NOMO-1 (cell line): ENCODE measurements around the gene SSBP2.

Source experiments
- DNase-seq, 2 experiments: peaks; one replicate each; lab custom pipeline; 2025; ENCODE audit not compliant: unreplicated experiment in 2 of 2; lab: John Stamatoyannopoulos, UW

The SSBP2 gene

GRCh38 chr5:81767938-81768337 is 17.0 kb upstream of the SSBP2 start:
- no peak for DNase-seq

DNA sequence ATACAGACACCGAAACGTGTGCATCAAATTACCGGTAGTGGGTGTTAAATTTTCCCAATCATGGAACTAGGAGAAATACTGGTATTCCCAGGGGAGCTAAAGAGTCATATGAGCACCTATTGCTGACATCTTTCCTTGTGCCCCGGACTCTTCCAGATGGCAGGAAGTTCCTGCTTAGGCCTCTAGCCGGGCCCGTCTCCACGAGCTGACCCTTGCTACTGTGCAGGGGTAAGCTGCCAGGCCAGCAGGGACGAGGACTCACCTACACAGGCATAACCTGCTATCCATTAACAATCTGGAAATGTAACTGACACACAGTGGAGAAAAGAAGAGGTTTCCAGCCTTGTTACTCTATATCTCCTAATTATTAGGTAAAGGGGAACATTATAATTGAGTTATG is 16.2 kb upstream of the SSBP2 start:
- no peak for DNase-seq

- no peak for DNase-seq
These were observed 15.7 kb upstream of the SSBP2 start for GRCh38 chr5:81766611-81767010.

DNA sequence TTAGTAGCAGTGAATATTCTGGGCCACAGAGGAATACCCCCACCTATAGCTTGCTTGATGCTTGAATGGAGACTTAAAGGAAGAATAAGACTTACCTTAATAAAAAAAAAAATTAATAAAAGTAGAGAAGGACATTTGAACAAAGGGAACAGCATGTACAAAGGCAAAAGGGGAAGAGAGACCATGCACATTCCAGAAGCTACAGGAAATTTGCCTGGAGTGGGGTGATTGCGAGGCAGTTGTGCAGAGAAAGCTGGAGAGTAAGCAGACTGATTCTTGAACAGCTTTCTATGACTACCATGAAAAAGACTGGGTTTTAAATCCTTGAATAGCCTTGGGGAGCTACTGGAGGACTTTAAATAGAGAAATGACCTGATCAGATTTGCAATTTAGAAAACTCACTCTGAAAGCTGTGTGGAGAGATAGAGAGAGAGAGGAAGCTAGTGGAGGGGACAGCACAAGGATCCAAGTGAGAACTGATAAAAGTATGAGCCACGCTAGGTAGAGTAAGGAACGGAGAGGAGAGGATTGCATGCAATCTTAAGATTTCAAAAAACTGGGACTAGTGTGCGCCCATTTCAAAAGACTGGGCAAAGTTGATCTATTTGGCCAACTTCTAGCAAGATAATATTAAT is 12.5 kb upstream of the SSBP2 start:
- no peak for DNase-seq

GRCh38 chr5:81762853-81763252 is 12.0 kb upstream of the SSBP2 start:
- no peak for DNase-seq

DNA sequence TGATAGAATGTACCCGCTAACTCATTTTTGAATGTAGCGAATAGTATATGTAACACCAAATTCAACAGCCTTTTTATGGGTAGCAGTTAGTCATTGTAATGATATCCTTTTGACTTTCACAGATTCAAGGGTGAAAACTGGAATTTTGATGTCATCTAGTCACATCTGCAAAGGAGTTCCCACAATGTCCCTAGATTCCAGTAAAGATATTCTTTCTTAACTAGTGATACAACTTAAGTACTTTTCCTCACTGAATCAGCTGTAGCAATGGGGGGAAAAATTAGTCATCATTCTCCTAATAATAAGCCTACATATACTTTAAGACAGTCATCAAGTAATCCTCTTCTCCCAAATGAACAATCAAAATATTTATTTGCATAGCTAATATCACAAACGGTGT is 11.5 kb upstream of the SSBP2 start:
- DNase-seq: no peak

GRCh38 chr5:81761970-81762369 is 11.1 kb upstream of the SSBP2 start:
- no peak for DNase-seq

GRCh38 chr5:81761270-81761669 is 10.4 kb upstream of the SSBP2 start:
- DNase-seq: no peak

GRCh38 chr5:81760521-81760920 is 9.6 kb upstream of the SSBP2 start:
- no peak for DNase-seq

DNA sequence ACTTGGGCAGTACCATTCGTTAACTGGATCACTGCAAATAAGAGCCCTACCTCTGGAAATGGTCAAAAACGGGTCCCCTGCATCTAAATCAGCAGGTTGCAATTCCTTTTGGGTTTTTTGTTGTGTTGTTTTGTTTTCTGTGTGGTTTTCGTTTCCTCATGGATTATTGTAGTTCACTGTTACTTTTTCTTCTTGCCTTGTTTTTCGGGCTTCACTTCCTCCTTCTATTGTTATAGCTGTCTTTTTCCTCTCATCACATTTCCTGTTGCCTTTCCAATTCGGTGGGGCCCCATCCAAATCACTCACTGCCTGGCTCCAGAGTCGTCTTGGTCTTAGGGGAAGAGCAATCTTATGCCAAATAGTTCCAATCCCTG is 8.7 kb upstream of the SSBP2 start:
- peak in 1 of 2 experiments; percentile 51 for DNase-seq

DNA sequence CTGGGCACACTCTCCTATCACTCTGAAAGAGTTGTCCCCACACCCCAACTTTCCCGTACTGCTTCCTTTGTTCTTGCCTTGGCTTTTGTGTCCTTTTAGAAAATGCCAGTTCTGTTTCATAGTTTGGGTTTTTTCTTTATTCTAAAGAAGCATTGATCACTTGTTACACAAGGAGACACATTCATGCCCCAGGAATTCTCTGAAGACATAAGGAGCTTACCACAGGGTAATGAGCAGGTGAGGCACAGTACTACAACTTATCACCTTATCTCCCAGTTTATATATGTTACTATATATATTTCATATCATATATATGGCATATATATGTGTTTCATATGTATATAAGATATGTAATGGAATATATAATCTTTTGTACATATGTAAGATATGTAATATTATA is 6.5 kb upstream of the SSBP2 start:
- no peak for DNase-seq

DNA sequence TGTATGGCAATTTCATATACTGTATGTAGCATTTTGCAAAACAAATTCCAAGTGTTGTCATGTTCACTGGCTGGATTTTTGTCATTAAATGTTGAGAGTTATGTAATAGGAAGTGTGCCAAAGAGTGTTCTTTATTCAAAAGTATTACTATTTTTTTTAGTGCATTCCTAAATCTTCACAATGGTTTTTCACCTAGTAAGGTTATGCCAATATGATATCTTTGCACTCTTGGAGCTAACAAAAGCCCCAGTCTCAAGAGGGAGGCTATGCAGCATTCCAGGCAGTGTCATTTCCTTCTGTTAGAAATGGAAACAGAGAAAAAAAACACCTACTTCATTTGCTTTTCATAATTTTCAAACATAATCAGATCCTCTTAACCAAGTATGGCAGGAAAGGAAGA is 5.1 kb upstream of the SSBP2 start:
- DNase-seq: no peak

GRCh38 chr5:81755320-81755719 is 4.4 kb upstream of the SSBP2 start:
- no peak for DNase-seq

DNA sequence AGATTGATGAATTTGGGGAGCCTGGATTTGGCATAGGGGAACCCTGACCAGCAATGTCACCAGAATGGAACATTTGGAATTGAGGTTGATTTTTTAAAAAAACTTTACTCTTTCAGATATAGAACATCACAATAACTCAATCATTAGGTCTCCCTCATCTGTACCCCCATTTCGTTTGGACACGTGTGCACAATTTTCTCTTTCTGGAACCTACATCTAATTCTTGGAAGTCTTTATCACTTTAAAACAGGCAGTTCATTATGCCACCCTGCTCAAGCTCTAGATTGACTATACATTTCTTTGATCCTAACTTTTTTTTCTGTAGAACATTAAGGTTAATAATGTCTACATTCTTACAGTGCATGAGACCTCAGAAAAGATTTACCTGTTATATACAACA is 3.7 kb upstream of the SSBP2 start:
- DNase-seq: no peak

DNA sequence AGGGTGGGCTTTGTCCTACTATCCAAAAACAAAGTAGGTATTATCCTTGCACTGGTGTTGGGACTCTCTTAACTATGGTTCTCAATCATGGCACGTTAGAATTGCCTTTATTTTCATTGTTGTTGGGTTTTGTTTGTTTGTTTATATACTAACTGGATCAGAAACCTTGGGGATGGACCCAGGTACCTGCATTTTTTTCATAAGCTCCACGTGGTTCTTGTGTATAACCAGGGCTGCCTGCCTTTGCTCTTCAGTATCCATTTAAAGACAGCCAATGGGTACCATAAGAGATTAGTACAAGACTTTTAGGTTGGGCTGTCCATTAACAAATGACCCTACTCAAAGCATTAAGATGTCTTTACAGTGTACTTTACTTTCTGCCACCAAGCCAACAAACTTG is 2.5 kb upstream of the SSBP2 start:
- DNase-seq: no peak

DNA sequence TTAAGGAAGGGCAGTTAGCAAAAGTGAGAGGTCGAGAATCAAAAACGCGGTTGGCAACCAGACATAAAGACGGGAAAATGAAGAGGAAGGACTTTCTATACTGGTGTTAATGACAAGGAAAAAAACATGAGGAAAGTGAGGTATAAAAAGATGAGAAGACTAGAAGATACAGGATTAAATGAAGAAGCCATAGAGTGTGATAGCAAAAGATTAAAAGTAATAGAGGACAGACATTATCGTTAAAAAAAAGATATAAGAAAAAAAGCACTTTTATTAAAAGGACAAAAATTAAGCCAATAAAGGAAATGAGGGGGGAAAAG is 1.7 kb upstream of the SSBP2 start:
- no peak for DNase-seq

DNA sequence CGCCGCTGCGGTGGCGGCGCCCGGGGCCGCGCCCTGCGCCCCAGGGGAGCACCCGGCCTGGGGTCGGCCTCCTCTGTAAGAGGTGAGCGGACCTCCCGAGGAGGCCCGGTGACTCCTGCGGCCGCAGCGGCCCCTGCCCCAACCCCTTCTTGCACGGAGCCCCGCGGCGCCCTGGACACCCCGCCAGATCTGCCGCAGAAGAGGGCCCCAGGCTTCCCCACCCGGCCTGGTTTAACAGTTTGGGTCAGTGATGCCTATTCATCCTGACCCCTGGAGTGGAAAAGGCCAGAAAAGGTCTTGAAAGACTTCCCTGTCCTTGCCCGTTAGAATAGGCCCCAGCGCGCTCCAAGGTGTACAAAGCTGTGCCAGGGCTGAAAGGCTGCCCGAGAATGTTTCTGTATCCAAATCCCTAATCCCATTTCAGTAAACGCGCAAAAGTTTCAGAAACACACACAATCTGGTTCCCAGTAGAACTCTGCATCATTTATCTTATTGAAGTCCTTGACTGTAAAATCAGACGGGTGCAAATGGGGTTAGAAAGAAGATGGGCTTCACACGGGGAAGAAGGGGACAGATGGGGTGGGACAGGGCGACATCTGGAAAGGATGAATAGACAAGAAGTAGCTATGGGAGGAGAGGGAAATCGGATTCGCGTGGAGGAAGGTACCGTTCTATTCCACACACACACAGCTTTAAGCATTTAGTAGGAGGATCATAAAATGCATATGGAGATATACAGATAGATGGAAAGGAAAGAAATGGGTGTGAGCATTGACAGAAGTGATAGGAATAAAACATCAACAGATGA is 1.1 kb upstream of the SSBP2 start:
- DNase-seq: peak in 1 of 2 experiments; percentile 31

GRCh38 chr5:81750308-81751008 is 439 bp downstream of the SSBP2 start:
- peak in 1 of 2 experiments; percentile 32 for DNase-seq

DNA sequence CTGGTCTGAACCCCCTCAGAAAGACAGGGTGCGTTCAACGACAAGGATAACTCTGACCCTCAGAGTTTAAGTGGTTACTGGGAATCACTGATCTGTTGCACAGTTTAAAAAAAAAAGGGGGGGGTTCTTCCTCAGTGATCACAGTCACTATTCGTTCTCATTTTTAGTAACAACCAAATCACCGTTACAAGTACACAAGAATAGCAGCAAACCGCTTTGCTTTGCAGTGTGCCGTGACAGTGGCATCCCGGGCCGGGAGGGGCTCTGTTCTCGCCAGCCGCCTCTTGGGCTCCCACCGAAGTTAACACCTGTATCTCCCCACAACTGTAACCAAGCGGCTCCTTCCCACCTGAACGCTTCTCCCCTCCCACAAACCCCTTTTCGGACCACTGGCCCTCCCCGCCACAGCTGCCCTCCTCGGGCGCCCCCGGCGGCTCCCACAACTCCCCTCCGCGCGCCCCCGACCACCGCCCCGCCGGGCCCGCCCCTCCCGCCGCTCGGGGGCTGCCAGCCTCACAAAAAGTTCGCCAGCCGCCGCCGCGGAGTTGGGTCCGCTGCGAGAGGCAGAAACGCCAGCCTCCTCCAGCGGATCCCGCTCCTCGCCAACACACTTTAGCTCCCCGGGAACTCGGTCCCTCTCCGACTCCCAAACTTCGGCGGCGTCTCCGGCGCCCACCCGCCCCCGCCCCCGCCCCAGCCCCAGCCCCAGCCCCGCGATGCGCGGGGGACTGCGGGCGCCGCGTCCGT is 1.2 kb downstream of the SSBP2 start:
- no peak for DNase-seq

DNA sequence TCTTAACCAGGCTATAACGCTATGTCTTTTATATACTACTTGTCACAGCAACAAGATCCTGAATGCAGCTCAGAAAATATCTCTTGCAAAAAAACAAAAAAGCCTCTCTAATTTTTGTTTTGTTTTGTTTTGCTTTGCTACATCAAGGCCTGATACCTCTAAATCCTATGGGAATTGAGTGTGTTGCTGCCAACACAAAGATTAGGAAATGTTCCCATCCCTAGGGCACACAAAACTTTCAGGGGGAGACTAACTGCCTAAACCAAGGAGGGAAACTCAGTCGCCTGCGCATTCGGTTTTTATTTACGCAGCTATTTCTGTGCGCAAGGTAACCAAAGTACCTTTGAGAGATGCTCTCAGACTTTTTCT is 1.7 kb downstream of the SSBP2 start:
- no peak for DNase-seq

DNA sequence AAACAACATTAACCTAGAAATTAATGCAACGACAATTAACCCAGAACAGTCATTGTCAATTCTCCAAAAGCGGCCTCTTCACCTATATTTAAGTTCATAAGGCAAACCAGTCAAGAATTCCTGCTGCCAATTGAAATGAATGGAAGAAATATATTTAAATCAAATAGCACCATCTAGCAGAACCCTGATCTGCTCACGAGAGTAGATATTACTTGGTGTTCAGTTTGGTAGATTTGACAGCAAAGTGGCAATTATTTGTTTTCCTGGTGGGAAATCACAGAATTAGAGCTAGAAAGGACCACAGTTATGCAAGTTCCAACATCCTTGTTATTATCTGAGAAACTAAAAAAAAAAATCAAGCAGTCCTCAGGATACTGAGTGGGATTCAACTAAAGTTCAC is 2.3 kb downstream of the SSBP2 start:
- no peak for DNase-seq

DNA sequence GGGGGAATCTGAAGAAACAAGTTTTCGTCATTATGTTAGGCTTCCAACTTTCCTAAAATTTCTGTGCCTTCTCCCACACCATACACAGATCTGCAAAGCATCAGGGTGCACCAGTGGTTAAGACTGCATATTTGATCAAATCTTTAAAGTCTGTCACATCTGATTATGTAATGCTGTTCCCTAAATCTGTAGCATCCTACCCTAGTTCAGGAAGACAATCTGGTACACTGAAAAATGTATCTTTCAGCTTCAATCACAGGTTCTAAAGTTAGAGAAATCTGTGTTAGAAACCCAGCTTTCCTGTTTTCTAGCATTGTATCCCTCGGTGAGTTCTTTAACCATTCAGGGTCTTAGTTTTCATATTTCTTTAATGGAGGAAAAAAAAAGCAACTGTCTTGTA is 3.9 kb downstream of the SSBP2 start:
- no peak for DNase-seq
